IPS DF 6.9 (cell line): Measurements from ENCODE around the gene VPS36.
"Not testable (repeated sequence)": the region's sequence is repeated elsewhere in the genome, so short reads cannot be mapped to it uniquely, and the experiment has no call there.

Experiments
- DNase-seq: peaks from one replicate; pipeline ENCODE4 v3.0.0-alpha.2; 2013; ENCODE audit warnings: low read depth, low spot score
- H3K27ac ChIP-seq: one replicate; pipeline ENCODE4 v1.5.1; 2013; ENCODE audit warnings: low read length, control low read depth
- H3K27me3 ChIP-seq: 2 replicates; pipeline ENCODE4 v1.6.1; 2013; ENCODE audit warnings: mild to moderate bottlenecking, low read length; ENCODE audit not compliant: control insufficient read depth, insufficient read depth
- H3K36me3 ChIP-seq: 2 replicates; pipeline ENCODE4 v1.6.1; 2013; ENCODE audit warnings: low read length; ENCODE audit not compliant: control insufficient read depth, insufficient read depth
- H3K4me1 ChIP-seq: 2 replicates; pipeline ENCODE4 v1.6.1; 2013; ENCODE audit warnings: low read length; ENCODE audit not compliant: control insufficient read depth, insufficient read depth
- H3K4me3 ChIP-seq: 2 replicates; pipeline ENCODE4 v1.5.1; 2013; ENCODE audit warnings: mild to moderate bottlenecking, low read length
- H3K9me3 ChIP-seq: 2 replicates; pipeline ENCODE4 v1.6.1; 2013; ENCODE audit warnings: low read length, inconsistent platforms; ENCODE audit not compliant: control insufficient read depth, insufficient read depth
- WGBS: extraction: QIAGEN DNeasy Blood & Tissue Kit; methylation state at CpG from one replicate; pipeline ENCODE4 v1.1.7; 2013; ENCODE audit warnings: mixed read lengths, missing lambda C conversion rate; ENCODE audit not compliant: insufficient read length, insufficient coverage; 5-methylcytosine and 5-hydroxymethylcytosine counted together

Gene VPS36

GRCh38 chr13:52383366-52383765 is 67.1 kb downstream of the VPS36 start:
- Histone ChIP-seq H3K27me3 (no peaks in the 10 kb centered on the region), H3K27ac (no peak overlapping the region), H3K36me3 (no peaks in the 10 kb centered on the region), H3K4me3 (no peak overlapping the region), H3K4me1 (no peaks in the 10 kb centered on the region), H3K9me3 (no peaks in the 10 kb centered on the region)
- no peak for DNase-seq
- WGBS: no CpG with 5 or more reads among the region's 1 CpG

GRCh38 chr13:52378312-52378711 is 72.1 kb downstream of the VPS36 start:
- no peaks in the 10 kb centered on the region for H3K9me3 ChIP-seq
- H3K27me3 ChIP-seq: no peaks in the 10 kb centered on the region
- no peaks in the 10 kb centered on the region for H3K4me1 ChIP-seq
- no peaks in the 10 kb centered on the region for H3K36me3 ChIP-seq
- no peak for DNase-seq
- no peak overlapping the region for H3K4me3 ChIP-seq
- no peak overlapping the region for H3K27ac ChIP-seq
- WGBS: no CpG with 5 or more reads among the region's 22 CpGs

GRCh38 chr13:52377898-52378297 is 72.5 kb downstream of the VPS36 start:
- H3K4me1 ChIP-seq: no peaks in the 10 kb centered on the region
- H3K27me3 ChIP-seq: no peaks in the 10 kb centered on the region
- H3K27ac ChIP-seq: no peak overlapping the region
- no peaks in the 10 kb centered on the region for H3K9me3 ChIP-seq
- WGBS: no CpG with 5 or more reads among the region's 21 CpGs
- no peaks in the 10 kb centered on the region for H3K36me3 ChIP-seq
- no peak overlapping the region for H3K4me3 ChIP-seq
- no peak for DNase-seq

- Histone ChIP-seq H3K36me3 (no peaks in the 10 kb centered on the region), H3K4me1 (no peaks in the 10 kb centered on the region), H3K9me3 (no peaks in the 10 kb centered on the region), H3K4me3 (no peak overlapping the region), H3K27ac (no peak overlapping the region), H3K27me3 (no peaks in the 10 kb centered on the region)
- whole genome bisulfite sequencing: no CpG with 5 or more reads among the region's 1 CpG
- DNase-seq: no peak
Observed at GRCh38 chr13:52374873-52375411, 75.5 kb downstream of the VPS36 start.

DNA sequence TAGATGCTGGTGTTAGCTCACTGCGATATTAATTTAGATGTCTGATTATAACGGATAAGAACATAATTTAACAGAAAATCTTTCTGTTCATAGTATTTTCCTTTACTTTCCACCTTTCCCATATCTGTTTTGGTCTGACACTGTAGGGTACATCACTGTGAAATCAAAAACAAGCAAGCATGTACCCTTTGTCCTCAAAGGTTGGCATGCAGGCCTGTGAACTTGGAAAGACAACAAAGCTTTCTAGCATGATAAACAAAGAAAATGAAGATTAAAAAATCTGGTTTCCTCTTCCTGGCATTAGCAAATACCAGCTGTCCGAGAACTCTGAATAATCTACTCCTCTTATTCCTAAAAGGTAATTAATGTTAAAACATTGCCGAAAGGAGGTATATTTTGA is 76.0 kb downstream of the VPS36 start:
- Histone ChIP-seq H3K9me3 (no peaks in the 10 kb centered on the region), H3K27me3 (no peaks in the 10 kb centered on the region)
- no CpG with 5 or more reads among the region's 4 CpGs for WGBS

GRCh38 chr13:52373277-52373676 is 77.2 kb downstream of the VPS36 start:
- H3K4me1 ChIP-seq, H3K9me3 ChIP-seq, DNase-seq, H3K4me3 ChIP-seq, H3K36me3 ChIP-seq, H3K27me3 ChIP-seq, H3K27ac ChIP-seq: not testable (repeated sequence)
- no CpG with 5 or more reads among the region's 1 CpG for WGBS

More for the DNA sequence above, 76.0 kb downstream of the VPS36 start:
- Histone ChIP-seq H3K27ac (no peak overlapping the region), H3K4me3 (no peak overlapping the region), H3K36me3 (no peaks in the 10 kb centered on the region), H3K4me1 (no peaks in the 10 kb centered on the region)
- DNase-seq: no peak

DNA sequence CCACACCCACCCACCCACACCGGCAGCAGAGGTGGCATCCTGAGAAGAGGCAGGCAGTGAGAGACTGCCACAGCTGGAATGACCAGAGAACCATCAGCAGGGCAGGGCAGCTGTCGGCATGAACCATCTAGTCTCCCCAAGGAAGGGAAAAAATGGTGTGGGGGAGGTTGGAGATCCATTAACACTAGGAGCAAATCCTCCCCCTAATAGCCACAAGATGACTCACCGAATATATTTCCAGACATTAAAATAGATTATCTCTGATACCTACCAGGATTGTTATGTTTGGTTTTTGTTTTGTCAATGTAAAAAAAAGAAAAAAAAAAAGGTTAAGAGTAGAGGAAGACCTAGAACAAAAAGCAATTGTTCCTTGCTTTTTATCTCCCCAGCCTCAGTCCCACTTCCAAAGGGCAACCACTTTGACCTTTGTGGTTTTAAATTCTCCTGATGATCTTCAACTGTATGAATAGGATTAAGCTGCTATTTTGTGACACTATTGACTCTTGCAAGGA is 78.6 kb downstream of the VPS36 start:
- no peaks in the 10 kb centered on the region for H3K27me3 ChIP-seq
- H3K27ac ChIP-seq: no peak overlapping the region
- no peaks in the 10 kb centered on the region for H3K4me1 ChIP-seq
- H3K9me3 ChIP-seq: no peaks in the 10 kb centered on the region
- H3K36me3 ChIP-seq: no peaks in the 10 kb centered on the region
- DNase-seq: no peak
- WGBS: no CpG with 5 or more reads among the region's 3 CpGs
- no peak overlapping the region for H3K4me3 ChIP-seq

DNA sequence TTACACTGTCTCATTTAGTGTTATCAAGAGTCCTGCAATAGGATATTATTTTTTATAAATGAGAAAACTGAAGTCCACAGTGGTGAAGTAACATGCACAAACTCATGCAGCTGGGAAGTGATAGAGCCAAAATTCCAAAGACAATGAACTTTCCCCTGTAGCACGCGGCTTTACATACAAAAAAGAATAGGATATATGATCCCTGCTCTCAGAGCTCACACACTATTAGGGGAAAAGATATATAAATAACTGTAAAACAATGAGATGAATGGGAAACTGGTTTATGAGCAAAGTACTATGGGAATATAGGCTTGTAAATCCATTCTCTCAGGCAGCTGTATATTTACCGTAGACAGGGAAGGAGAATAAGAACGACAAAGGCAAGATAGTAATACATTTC is 84.1 kb downstream of the VPS36 start:
- WGBS: no CpG with 5 or more reads among the region's 4 CpGs
- no peaks in the 10 kb centered on the region for H3K9me3 ChIP-seq
- H3K4me1 ChIP-seq: no peaks in the 10 kb centered on the region

More for the DNA sequence above, 84.1 kb downstream of the VPS36 start:
- no peaks in the 10 kb centered on the region for H3K36me3 ChIP-seq
- no peak overlapping the region for H3K4me3 ChIP-seq
- H3K27ac ChIP-seq: no peak overlapping the region
- H3K27me3 ChIP-seq: no peaks in the 10 kb centered on the region
- DNase-seq: no peak
